HUES48 (cell line): ENCODE data around the gene PEAK1.
"Not testable (repeated sequence)": the region's sequence is repeated elsewhere in the genome, so short reads cannot be mapped to it uniquely, and the experiment has no call there.

Experiments used
- H3K27ac ChIP-seq: one replicate; pipeline ENCODE4 v1.7.0; 2013; ENCODE audit warnings: low read depth, low read length, inconsistent platforms
- H3K27me3 ChIP-seq: 2 replicates; pipeline ENCODE4 v1.6.1; 2013; ENCODE audit warnings: mild to moderate bottlenecking, low read length; ENCODE audit not compliant: control insufficient read depth, insufficient read depth
- H3K36me3 ChIP-seq: 2 replicates; pipeline ENCODE4 v1.6.1; 2013; ENCODE audit warnings: low read length; ENCODE audit not compliant: control insufficient read depth, insufficient read depth
- H3K4me1 ChIP-seq: 2 replicates; pipeline ENCODE4 v1.6.1; 2013; ENCODE audit warnings: mild to moderate bottlenecking, low read length; ENCODE audit not compliant: control insufficient read depth, insufficient read depth
- H3K4me3 ChIP-seq: 2 replicates; pipeline ENCODE4 v1.5.1; 2013; ENCODE audit warnings: mild to moderate bottlenecking, low read depth, low read length
- H3K9ac ChIP-seq: 2 replicates; pipeline ENCODE4 v1.6.1; 2013; ENCODE audit warnings: mild to moderate bottlenecking, low read depth, low read length, moderate library complexity
- H3K9me3 ChIP-seq: 2 replicates; pipeline ENCODE4 v1.6.1; 2013; ENCODE audit warnings: low read length; ENCODE audit not compliant: control insufficient read depth, insufficient read depth

Gene PEAK1

DNA sequence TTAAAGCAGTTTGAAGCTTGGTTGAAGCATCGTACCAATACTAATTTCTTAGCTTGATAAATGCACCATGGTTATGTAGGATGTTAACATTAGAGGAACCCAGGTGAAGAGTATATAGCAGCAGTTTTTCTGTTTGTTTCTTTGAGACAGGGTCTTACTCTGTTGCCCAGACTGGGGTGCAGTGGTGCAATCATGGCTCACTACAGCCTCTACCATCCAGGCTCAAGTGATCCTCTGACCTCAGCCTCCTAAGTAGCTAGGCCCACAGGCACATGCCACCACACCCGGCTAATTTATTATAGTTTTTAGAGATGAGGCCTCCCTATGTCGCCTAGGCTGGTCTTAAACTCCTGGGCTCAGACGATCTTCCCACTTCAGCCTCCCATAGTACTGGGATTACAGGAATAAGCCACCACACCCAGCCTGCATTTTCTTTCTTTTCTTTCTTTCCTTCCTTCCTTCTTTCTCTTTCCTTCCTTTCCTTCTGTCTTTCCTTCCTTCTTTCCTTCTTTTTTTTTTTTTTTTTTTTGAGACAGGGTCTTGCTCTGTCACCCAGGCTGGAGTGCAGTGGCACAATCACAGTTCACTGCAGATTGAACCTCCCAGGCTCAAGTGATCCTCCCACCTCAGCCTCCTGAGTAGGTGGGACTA is 6.1 kb downstream of the PEAK1 start:
- H3K4me1 ChIP-seq, result peaks cover 48% of the 10 kb centered on the region
- no peak overlapping the region for H3K4me3 ChIP-seq
- H3K27ac ChIP-seq, result no peak overlapping the region

DNA sequence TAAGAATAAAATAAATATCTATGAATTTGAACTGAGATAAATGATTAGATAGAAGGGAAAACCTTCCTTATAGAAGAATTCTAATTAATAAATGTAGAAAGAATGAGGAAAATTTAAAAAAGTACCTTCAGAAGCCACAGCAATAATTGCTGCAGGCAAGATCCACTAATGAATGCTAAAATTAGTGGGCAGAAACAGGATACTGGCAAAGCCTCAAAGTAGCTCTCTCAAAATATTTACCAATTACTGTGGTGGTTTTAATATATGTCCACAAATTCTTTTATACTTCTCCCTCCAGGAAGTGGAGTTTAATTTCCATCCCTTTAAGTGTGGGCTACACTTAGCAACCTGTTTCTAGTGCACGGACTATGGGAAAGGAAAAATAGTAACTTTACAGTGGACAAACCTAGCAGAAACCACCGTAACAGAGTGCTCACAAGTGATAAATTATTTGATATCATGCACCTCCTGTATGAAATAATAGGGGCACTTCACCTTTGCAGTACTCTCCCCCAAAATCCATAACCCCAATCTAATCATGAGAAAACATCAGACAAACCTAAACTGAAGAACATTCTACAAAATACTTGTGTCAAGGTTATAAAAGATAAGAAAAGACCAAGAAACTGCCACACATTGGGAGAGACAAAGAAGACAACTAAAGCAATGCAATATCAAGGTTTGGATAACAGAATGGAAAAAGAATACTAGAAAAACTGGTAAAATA is 6.8 kb downstream of the PEAK1 start:
- H3K4me1 ChIP-seq, result peaks cover 41% of the 10 kb centered on the region
- H3K9ac ChIP-seq, result no peak overlapping the region
- H3K9me3 ChIP-seq, result no peaks in the 10 kb centered on the region
- no peaks in the 10 kb centered on the region for H3K27me3 ChIP-seq
- H3K4me3 ChIP-seq, result no peak overlapping the region
- no peak overlapping the region for H3K27ac ChIP-seq
- no peaks in the 10 kb centered on the region for H3K36me3 ChIP-seq

More for the DNA sequence above, 6.1 kb downstream of the PEAK1 start:
- Histone ChIP-seq H3K36me3 (no peaks in the 10 kb centered on the region), H3K27me3 (no peaks in the 10 kb centered on the region), H3K9ac (no peak overlapping the region), H3K9me3 (no peaks in the 10 kb centered on the region)

DNA sequence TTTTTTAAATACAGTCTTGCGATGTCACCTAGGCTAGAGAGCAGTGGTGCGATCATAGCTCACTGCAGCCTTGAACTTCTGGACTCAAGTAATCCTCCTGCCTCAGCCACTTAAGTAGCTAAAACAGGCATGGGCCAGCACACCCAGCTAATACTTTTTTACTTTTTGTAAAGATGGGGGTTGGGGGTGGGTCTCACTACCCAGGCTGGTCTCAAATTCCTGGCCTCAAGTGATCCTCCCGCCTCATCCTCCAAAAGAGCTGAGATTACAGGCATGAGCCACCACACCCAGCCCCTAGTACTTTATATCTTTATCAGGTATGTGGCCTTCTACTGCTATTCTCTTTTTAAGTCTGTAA is 8.3 kb downstream of the PEAK1 start:
- no peak overlapping the region for H3K4me3 ChIP-seq
- no peaks in the 10 kb centered on the region for H3K36me3 ChIP-seq
- H3K27ac ChIP-seq, result no peak overlapping the region
- no peaks in the 10 kb centered on the region for H3K9me3 ChIP-seq
- no peaks in the 10 kb centered on the region for H3K27me3 ChIP-seq
- H3K4me1 ChIP-seq, result peaks cover 27% of the 10 kb centered on the region
- no peak overlapping the region for H3K9ac ChIP-seq

DNA sequence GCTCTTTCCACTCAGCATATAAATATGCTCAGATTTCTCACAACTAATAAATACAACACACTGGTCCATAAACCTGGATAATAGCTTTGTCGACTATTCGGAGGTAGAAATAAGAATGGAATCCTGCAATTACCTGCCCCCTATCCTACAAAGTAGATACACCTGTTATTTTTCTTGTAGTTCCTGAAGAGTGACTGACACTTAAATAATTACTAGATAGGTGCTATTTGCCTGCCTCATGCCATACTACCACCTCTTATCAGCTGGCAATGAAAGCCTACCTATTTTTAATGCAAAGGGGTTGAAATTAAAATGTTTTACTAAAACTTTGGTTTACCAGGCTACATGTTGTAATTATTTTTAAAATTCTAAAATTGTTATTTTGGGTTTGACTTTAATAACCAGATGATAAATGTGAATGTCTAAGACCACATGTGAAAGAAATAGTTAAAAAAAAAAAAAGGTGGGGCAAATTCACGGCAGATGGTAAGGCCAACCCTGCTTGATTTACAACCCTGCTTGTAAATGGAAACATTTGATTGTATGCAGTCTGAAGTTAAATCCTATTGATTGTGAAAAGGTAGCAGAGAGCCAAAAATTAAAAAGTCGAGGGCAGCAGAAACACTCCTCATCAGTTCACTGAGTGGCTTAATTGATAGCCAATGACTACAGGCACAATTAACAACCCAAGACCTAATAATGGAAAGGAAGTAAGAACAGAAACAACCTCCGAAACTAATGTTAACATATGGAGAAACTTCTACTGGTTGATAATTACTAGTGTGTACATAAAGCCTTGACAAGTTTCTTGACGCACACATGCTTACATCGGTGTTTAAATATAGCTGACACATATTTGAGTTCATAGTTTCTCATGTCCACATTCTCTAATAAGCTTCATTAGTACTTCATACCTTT is 8.9 kb downstream of the PEAK1 start:
- Histone ChIP-seq H3K27me3 (no peaks in the 10 kb centered on the region), H3K9ac (no peak overlapping the region), H3K4me1 (peaks cover 23% of the 10 kb centered on the region), H3K36me3 (no peaks in the 10 kb centered on the region), H3K9me3 (no peaks in the 10 kb centered on the region), H3K27ac (no peak overlapping the region), H3K4me3 (no peak overlapping the region)

DNA sequence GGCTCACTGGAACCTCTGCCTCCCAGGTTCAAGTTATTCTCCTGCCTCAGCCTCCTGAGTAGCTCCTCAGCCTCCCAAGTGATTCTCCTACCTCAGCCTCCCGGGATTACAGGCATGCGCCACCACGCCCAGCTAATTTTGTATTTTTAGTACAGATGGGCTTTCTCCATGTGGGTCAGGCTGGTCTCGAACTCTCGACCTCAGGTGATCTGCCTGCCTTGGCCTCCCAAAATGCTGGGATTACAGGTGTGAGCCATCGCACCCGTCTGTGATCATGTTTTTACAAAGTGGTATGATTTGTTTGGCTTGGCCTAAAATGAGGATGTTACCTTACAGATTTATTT is 9.8 kb downstream of the PEAK1 start:
- peaks cover 22% of the 10 kb centered on the region for H3K4me1 ChIP-seq
- not testable (repeated sequence) for H3K9me3 ChIP-seq, H3K27me3 ChIP-seq, H3K9ac ChIP-seq, H3K36me3 ChIP-seq, H3K4me3 ChIP-seq, H3K27ac ChIP-seq

DNA sequence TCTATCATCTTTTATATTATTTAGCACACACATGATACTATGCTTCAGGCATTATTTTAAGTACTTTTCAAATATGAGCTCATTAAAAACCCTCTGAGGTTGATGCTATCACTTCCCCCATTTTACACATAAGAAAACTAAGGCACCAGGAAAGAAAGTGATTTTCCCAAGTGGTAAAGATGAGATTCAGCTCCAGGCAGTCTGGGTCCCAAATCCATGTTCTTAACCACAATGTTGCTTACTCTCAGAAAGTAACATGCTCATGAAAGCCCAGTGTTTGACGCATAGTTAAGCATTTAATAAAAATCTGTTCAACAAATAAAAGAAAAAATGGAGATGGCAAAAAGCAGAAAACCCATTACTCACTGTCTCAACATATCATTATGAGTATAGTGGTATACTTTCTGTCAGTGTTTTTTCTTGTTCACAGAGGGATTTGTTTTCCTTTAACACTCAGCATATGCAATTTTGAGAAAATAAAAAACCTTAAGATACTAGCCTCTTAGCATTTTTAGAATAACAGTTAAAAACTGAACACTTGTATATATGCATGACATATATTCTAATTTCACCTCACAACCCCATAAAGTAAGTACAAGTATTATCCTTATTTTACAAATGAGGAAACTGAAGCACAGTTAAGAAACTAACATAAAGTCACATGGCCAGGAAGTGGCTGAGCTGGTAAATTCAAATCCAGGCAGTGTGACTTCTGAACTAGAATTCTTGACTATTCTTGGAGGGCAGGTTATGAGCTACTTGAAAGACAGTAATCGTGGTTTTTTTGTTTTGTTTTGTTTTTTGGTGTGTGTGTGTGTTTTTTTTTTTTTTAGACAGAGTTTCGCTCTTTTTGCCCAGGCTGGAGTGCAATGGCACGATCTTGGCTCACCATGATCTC is 10.4 kb downstream of the PEAK1 start:
- Histone ChIP-seq H3K36me3 (no peaks in the 10 kb centered on the region), H3K4me1 (peaks cover 19% of the 10 kb centered on the region; the same call in 1 of the 2 replicates)

DNA sequence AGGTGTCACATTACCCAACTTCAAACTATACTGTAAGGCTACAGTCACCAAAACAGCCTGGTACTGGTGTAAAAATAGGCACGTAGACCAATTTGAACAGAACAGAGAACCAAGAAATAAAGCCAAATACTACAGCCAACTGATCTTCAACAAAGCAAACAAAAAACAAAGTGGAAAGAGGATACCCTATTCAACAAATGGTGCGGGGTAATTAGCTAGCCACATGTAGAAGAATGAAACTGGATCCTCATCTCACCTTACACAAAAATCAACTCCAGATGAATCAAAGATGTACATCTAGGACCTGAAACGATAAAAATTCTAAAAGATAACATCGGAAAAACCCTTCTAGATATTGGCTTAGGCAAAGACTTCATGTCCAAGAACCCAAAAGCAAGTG is 13.1 kb downstream of the PEAK1 start:
- Histone ChIP-seq H3K4me1 (peaks cover 19% of the 10 kb centered on the region; the same call in 1 of the 2 replicates), H3K9ac (no peak overlapping the region), H3K27ac (no peak overlapping the region), H3K36me3 (no peaks in the 10 kb centered on the region), H3K27me3 (no peaks in the 10 kb centered on the region), H3K4me3 (no peak overlapping the region), H3K9me3 (no peaks in the 10 kb centered on the region)

More for the DNA sequence above, 10.4 kb downstream of the PEAK1 start:
- Histone ChIP-seq H3K9me3 (no peaks in the 10 kb centered on the region), H3K27me3 (no peaks in the 10 kb centered on the region), H3K27ac (no peak overlapping the region), H3K9ac (no peak overlapping the region), H3K4me3 (no peak overlapping the region)

DNA sequence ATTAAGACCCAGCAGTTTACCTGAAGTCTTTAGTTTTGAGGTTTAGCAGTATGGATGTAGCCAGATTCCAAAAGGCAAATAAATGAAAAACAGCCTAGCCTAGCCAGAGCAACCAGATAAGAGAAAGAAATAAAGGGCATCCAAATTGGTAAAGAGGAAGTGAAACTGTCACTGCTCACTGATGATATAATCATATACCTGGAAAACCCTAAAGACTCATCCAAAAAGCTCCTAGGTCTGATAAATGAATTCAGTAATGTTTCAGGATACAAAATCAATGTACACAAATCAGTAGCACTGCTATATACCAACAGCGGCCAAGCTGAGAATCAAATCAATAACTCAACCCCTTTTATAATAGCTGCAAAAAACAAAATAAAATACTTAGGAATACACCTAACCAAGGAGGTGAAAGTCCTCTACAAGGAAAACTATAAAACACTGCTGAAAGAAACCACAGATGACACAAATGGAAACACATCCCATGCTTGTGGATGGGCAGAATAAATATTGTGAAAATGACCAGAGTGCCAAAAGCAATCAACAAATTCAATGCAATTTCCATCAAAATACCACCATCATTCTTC is 13.6 kb downstream of the PEAK1 start:
- H3K4me3 ChIP-seq, H3K9me3 ChIP-seq, H3K27ac ChIP-seq, H3K9ac ChIP-seq, H3K36me3 ChIP-seq, H3K27me3 ChIP-seq: not testable (repeated sequence)
- H3K4me1 ChIP-seq, result peaks cover 17% of the 10 kb centered on the region; the same call in 1 of the 2 replicates

DNA sequence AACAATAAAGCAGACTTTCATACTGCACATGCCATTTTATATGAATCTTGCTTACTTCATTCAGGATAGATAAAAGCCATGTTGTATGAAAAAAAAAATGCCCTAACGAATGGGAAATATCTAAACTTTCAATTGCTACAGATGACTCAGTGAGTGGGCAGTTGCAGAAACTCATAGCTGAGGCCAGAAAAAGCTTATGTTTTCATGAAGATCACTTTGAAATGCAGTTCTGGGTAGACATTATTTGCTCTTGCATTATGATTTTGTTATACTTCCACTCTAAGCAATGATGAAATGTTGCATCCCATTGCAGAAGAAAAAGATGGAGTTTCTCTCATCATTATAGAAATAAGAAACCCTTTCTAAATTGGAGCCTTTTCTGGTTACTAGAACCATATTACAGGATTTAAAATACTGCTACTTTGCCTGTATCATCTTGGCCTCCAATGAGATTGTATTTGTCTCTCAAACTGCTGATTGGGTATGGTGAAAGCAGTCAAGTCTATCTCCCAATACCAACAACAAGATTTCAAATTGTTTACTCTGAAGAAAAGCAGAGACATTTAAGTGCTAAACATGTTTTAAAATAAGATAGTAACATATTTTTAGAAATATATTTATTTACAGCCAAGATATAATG is 17.0 kb downstream of the PEAK1 start:
- Histone ChIP-seq H3K36me3 (no peaks in the 10 kb centered on the region), H3K4me1 (peaks cover 9% of the 10 kb centered on the region; the same call in 1 of the 2 replicates), H3K27me3 (no peaks in the 10 kb centered on the region), H3K4me3 (no peak overlapping the region), H3K27ac (no peak overlapping the region), H3K9ac (no peak overlapping the region), H3K9me3 (peaks cover 3% of the 10 kb centered on the region; the same call in 1 of the 2 replicates)

DNA sequence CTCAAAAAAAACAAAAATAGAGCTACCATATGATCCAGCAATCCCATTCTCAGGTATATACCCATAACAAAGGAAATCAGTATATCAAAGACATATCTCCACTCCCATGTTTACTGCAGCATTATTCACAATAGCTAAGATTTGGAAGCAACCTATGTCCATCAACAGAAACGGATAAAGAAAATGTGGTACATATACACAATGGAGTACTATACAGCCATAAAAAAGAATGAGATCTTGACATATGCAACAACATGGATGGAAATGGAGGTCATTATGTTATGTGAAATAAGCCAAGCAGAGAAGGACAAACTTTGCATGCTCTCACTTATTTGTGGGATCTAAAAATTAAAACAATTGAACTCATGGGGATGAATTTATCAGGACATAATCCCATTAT is 19.6 kb downstream of the PEAK1 start:
- H3K9me3 ChIP-seq, result peaks cover 3% of the 10 kb centered on the region; the same call in 1 of the 2 replicates
- H3K9ac ChIP-seq, result no peak overlapping the region
- peaks cover 1% of the 10 kb centered on the region; the same call in 1 of the 2 replicates for H3K4me1 ChIP-seq
- no peaks in the 10 kb centered on the region for H3K27me3 ChIP-seq
- no peaks in the 10 kb centered on the region for H3K36me3 ChIP-seq
- no peak overlapping the region for H3K4me3 ChIP-seq
- H3K27ac ChIP-seq, result no peak overlapping the region
